ENCODE measurements around the gene CACNA1D.

DNA sequence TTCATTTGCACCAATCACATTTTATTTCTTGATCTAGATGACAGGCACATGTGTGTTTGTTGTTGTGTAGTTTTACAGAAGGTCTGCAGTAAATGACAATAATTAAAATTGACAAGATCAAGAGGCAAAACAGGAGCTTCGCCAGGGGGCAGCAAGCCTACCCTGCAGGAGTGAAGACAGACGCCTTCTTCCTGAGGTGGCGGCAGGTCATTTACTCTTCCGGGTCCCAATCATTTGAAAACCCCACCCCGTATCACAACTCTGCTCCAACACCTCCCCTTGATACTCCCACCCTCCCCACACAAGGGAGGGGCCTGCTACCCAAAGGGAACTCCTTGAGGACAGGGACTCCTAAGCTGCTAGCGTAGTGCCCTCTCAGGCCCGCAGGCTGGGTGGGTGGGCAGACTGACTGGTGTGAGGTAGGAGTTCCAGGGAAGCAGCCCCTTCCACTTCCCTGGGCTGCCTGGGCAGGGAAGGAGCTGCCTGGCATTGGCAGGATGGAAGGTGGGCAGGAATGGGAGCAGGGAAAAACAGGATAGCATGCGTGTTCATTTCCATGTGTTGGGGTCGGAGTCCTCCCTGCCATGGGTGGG, 338.7 kb downstream of the CACNA1D start:
- TF ChIP-seq, protein P1, sequence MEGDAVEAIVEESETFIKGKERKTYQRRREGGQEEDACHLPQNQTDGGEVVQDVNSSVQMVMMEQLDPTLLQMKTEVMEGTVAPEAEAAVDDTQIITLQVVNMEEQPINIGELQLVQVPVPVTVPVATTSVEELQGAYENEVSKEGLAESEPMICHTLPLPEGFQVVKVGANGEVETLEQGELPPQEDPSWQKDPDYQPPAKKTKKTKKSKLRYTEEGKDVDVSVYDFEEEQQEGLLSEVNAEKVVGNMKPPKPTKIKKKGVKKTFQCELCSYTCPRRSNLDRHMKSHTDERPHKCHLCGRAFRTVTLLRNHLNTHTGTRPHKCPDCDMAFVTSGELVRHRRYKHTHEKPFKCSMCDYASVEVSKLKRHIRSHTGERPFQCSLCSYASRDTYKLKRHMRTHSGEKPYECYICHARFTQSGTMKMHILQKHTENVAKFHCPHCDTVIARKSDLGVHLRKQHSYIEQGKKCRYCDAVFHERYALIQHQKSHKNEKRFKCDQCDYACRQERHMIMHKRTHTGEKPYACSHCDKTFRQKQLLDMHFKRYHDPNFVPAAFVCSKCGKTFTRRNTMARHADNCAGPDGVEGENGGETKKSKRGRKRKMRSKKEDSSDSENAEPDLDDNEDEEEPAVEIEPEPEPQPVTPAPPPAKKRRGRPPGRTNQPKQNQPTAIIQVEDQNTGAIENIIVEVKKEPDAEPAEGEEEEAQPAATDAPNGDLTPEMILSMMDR (IDR thresholded peaks at IDR 0.05; ENCODE audit: insufficient read depth, low read length, poor library complexity, severe bottlenecking), result no peak
- TF ChIP-seq EZH2phosphoT487 (conservative IDR thresholded peaks at IDR 0.05; ENCODE audit: low read length), result no peak

Measured in SU-DHL-6 (cell line).